ENCODE measurements around the gene FAM181A.
A peak's percentile ranks its signal among the peaks of the same experiment; 100 is the strongest.

- TF ChIP-seq NCOA6 (IDR thresholded peaks at IDR 0.05) (no peak), ATF2 (CRISPR knock-in tag; IDR thresholded peaks at IDR 0.05) (no peak), ZBTB33 (CRISPR knock-in tag; IDR thresholded peaks at IDR 0.05) (no peak), CTCF (IDR thresholded peaks at IDR 0.05 in 2 of 3, conservative IDR thresholded peaks at IDR 0.05 in 1 of 3; ENCODE audit: insufficient read depth in 2 of 3, low read depth in 1 of 3, low read length in 3 of 3) (peak; percentile 70 to 83 (median 74)), TEAD4 (IDR thresholded peaks at IDR 0.05; ENCODE audit: low read length) (no peak), TEAD4 (CRISPR knock-in tag; IDR thresholded peaks at IDR 0.05; ENCODE audit: borderline replicate concordance) (no peak), ARNT (IDR thresholded peaks at IDR 0.05) (no peak)
Measured at GRCh38 chr14:93892923-93893558, 34.1 kb upstream of the FAM181A start.
